ENCODE results near the gene ZNF581.

Gene ZNF581

GRCh38 chr19:55643003-55643886 is at the start of gene ZNF581:
ZNF581 (plus strand) TSS chr19:55643649; CDS start chr19:55644572, 923 bp downstream.
- peak; percentile 81 for DNase-seq

- DNase-seq: no peak
Measured at GRCh38 chr19:55594996-55595545, 48.4 kb upstream of the ZNF581 start.

- no peak for DNase-seq
Measured at GRCh38 chr19:55596304-55596703, 47.1 kb upstream of the ZNF581 start.

- no peak for DNase-seq
Measured at GRCh38 chr19:55597501-55597921, 45.9 kb upstream of the ZNF581 start.

GRCh38 chr19:55598034-55598433 is 45.4 kb upstream of the ZNF581 start:
- no peak for DNase-seq

GRCh38 chr19:55598719-55599467 is 44.6 kb upstream of the ZNF581 start:
- peak; percentile 84 for DNase-seq

- DNase-seq: peak; percentile 97
Measured at GRCh38 chr19:55599468-55599841, 44.0 kb upstream of the ZNF581 start, which contains the start of gene FIZ1. FIZ1 (minus strand) TSS chr19:55599517; CDS start chr19:55597865, 1,652 bp downstream.

GRCh38 chr19:55599842-55600661 is 43.4 kb upstream of the ZNF581 start, which contains the start of gene ZNF524:
ZNF524 (plus strand) TSS chr19:55600288; CDS start chr19:55602113, 1,825 bp downstream.
- DNase-seq: peak; percentile 88

GRCh38 chr19:55600662-55601028 is 42.8 kb upstream of the ZNF581 start:
- no peak for DNase-seq

- DNase-seq: no peak
Measured at GRCh38 chr19:55601084-55601483, 42.4 kb upstream of the ZNF581 start.

- no peak for DNase-seq
Measured at GRCh38 chr19:55602104-55603001, 41.1 kb upstream of the ZNF581 start.

- no peak for DNase-seq
Measured at GRCh38 chr19:55603115-55603514, 40.3 kb upstream of the ZNF581 start.

- DNase-seq: no peak
Measured at GRCh38 chr19:55603581-55604292, 39.7 kb upstream of the ZNF581 start.

GRCh38 chr19:55605207-55605636 is 38.2 kb upstream of the ZNF581 start:
- peak; percentile 99 for DNase-seq

- DNase-seq: peak; percentile 65
Measured at GRCh38 chr19:55605637-55606470, 37.6 kb upstream of the ZNF581 start, which contains the start of gene ZNF865. ZNF865 (plus strand) TSS chr19:55605647; CDS start chr19:55613619, 7,972 bp downstream.

GRCh38 chr19:55606471-55606787 is 37.0 kb upstream of the ZNF581 start:
- DNase-seq: no peak

- no peak for DNase-seq
Measured at GRCh38 chr19:55606817-55607216, 36.6 kb upstream of the ZNF581 start.

- DNase-seq: no peak
Measured at GRCh38 chr19:55609326-55609725, 34.1 kb upstream of the ZNF581 start.

- no peak for DNase-seq
Measured at GRCh38 chr19:55611300-55611982, 32.0 kb upstream of the ZNF581 start.
